ENCODE data around the gene PSMB11. TPM values are rescaled to one million over a fixed set of nuclear protein-coding genes. Genes with fewer than 3 reads are reported as not detected.

The PSMB11 gene
- total and polyA plus RNA-seq, 8 donors, result 0.05 TPM; not detected in 7

GRCh38 chr14:23086565-23086964 is 44.6 kb downstream of the PSMB11 start:
- ATAC-seq (peak in 1 of 4 donors; percentile 26), FAIRE-seq (no peak), DNase-seq (no peak)
- H3K27me3 ChIP-seq, result no peaks in the 10 kb centered on the region
- peaks cover 0 to 68% (median 28%) of the 10 kb centered on the region in 3 donors for H3K36me3 ChIP-seq
- H3K4me1 ChIP-seq, result peaks cover 0 to 5% (median 0%) of the 10 kb centered on the region in 3 donors
- H3K9me3 ChIP-seq, result no peaks in the 10 kb centered on the region
- no peak overlapping the region for H3K4me3 ChIP-seq
- H3K27ac ChIP-seq, result no peak overlapping the region
- WGBS, 2 donors, result 94 to 96% methylated on average over 1 of the region's 1 CpG
- intact Hi-C loops (cut with DNase I), result no loop called here
- TF ChIP-seq, protein P1, sequence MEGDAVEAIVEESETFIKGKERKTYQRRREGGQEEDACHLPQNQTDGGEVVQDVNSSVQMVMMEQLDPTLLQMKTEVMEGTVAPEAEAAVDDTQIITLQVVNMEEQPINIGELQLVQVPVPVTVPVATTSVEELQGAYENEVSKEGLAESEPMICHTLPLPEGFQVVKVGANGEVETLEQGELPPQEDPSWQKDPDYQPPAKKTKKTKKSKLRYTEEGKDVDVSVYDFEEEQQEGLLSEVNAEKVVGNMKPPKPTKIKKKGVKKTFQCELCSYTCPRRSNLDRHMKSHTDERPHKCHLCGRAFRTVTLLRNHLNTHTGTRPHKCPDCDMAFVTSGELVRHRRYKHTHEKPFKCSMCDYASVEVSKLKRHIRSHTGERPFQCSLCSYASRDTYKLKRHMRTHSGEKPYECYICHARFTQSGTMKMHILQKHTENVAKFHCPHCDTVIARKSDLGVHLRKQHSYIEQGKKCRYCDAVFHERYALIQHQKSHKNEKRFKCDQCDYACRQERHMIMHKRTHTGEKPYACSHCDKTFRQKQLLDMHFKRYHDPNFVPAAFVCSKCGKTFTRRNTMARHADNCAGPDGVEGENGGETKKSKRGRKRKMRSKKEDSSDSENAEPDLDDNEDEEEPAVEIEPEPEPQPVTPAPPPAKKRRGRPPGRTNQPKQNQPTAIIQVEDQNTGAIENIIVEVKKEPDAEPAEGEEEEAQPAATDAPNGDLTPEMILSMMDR (IDR thresholded peaks at IDR 0.05), result no peak

DNA sequence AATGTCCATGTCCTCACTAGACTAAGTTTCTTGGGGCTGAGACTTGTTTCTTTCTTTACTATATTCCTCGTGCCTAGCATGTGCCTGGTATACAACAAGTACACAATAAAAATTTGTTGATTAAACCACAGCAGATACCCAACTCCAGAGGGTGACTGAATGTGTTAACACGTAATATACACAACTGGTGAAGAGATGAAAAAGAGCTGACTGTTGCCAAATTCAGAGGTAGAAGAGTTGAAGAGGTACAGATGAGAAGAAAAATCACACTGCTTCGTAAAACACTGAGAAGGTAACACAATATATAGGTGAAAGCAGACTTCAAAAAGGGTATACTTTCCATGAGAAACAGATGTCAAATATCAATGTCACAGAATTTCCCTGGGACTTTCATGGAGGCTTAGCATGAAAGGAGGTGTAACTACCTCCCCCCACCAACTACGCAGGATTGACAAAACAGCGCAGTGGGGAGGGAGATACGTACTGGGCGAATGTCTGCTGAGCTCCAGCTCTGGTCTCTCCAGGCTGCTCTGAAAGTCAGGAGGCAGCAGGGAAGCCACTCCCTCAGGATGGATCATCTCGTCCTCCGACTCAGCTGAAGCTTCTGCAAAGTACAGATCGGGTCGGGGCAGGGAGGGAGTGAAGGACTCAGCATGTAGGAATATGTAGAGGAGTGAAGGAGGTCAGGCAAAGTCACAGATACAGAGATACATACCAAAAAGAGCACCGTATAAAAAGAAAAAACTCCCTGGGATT is 47.7 kb downstream of the PSMB11 start:
- no peaks in the 10 kb centered on the region for H3K27me3 ChIP-seq
- no peak overlapping the region for H3K4me3 ChIP-seq
- no peak for DNase-seq
- WGBS, 2 donors, result 91 to 96% methylated on average over 12 of the region's 12 CpGs
- no peak for ATAC-seq
- no peak overlapping the region for H3K27ac ChIP-seq
- TF ChIP-seq, protein P1 (IDR thresholded peaks at IDR 0.05), result no peak
- peaks cover 0 to 15% (median 15%) of the 10 kb centered on the region in 3 donors for H3K4me1 ChIP-seq
- intact Hi-C loops (cut with DNase I), result no loop called here
- peaks cover 0 to 59% (median 22%) of the 10 kb centered on the region in 3 donors for H3K36me3 ChIP-seq
- H3K9me3 ChIP-seq, result no peaks in the 10 kb centered on the region
- no peak for FAIRE-seq

GRCh38 chr14:23090254-23090636 is 48.2 kb downstream of the PSMB11 start:
- Histone ChIP-seq H3K27me3 (no peaks in the 10 kb centered on the region), H3K4me3 (no peak overlapping the region), H3K36me3 (peaks cover 0 to 53% (median 21%) of the 10 kb centered on the region in 3 donors), H3K27ac (no peak overlapping the region), H3K9me3 (no peaks in the 10 kb centered on the region), H3K4me1 (peaks cover 0 to 15% (median 15%) of the 10 kb centered on the region in 3 donors)
- TF ChIP-seq, protein P1 (IDR thresholded peaks at IDR 0.05), result no peak
- 82% methylated on average over 4 of the region's 4 CpGs for WGBS, 2 donors
- FAIRE-seq, result no peak
- no peak for DNase-seq
- ATAC-seq, result no peak
- intact Hi-C loops (cut with DNase I), result no loop called here

- TF ChIP-seq, protein P1 (IDR thresholded peaks at IDR 0.05), result no peak
- 80 to 91% methylated on average over 10 to 12 of the region's 12 CpGs for WGBS, 2 donors
- DNase-seq, result no peak
- Histone ChIP-seq H3K4me3 (no peak overlapping the region), H3K27me3 (no peaks in the 10 kb centered on the region), H3K9me3 (no peaks in the 10 kb centered on the region), H3K4me1 (peaks cover 2 to 17% (median 15%) of the 10 kb centered on the region in 3 donors), H3K27ac (no peak overlapping the region), H3K36me3 (peaks cover 0 to 41% (median 18%) of the 10 kb centered on the region in 3 donors)
- ATAC-seq, result no peak
- intact Hi-C loops (cut with DNase I), result no loop called here
- FAIRE-seq, result no peak
Observed at GRCh38 chr14:23091294-23092225, 49.5 kb downstream of the PSMB11 start.
